ENCODE measurements around the gene ARMH1.

The ARMH1 gene

GRCh38 chr1:44642255-44642654, 32.3 kb upstream of the ARMH1 start:
- DNase-seq: no peak
- TF ChIP-seq CTCF (IDR thresholded peaks at IDR 0.05): no peak
- Histone ChIP-seq H3K27me3 (no peaks in the 10 kb centered on the region), H3K4me1 (peaks cover 0 to 27% (median 3%) of the 10 kb centered on the region in 4 donors), H3K4me3 (no peak overlapping the region), H3K36me3 (peaks cover 52 to 99% (median 97%) of the 10 kb centered on the region in 3 donors), H3K27ac (no peak overlapping the region), H3K9me3 (no peaks in the 10 kb centered on the region)
- intact Hi-C loops (cut with DNase I; ENCODE audit: low total_unique reads): no loop called here

GRCh38 chr1:44642925-44643324, 31.6 kb upstream of the ARMH1 start:
- H3K9me3 ChIP-seq: no peaks in the 10 kb centered on the region
- no peak overlapping the region for H3K4me3 ChIP-seq
- peaks cover 46 to 99% (median 97%) of the 10 kb centered on the region in 3 donors for H3K36me3 ChIP-seq
- H3K4me1 ChIP-seq: peaks cover 0 to 27% (median 3%) of the 10 kb centered on the region in 4 donors
- no peaks in the 10 kb centered on the region for H3K27me3 ChIP-seq
- DNase-seq: no peak
- intact Hi-C loops (cut with DNase I; ENCODE audit: low total_unique reads): no loop called here
- no peak overlapping the region for H3K27ac ChIP-seq
- no peak for TF ChIP-seq CTCF (IDR thresholded peaks at IDR 0.05)

GRCh38 chr1:44643721-44644334, 30.7 kb upstream of the ARMH1 start:
- TF ChIP-seq CTCF (IDR thresholded peaks at IDR 0.05): no peak
- peaks cover 0 to 27% (median 3%) of the 10 kb centered on the region in 4 donors for H3K4me1 ChIP-seq
- H3K9me3 ChIP-seq: no peaks in the 10 kb centered on the region
- intact Hi-C loops (cut with DNase I; ENCODE audit: low total_unique reads): no loop called here
- H3K36me3 ChIP-seq: peaks cover 40 to 99% (median 99%) of the 10 kb centered on the region in 3 donors
- H3K27ac ChIP-seq: peak overlapping the region in 1 of 2 donors; percentile 38
- no peak overlapping the region for H3K4me3 ChIP-seq
- DNase-seq: no peak
- no peaks in the 10 kb centered on the region for H3K27me3 ChIP-seq

GRCh38 chr1:44644806-44645205, 29.7 kb upstream of the ARMH1 start:
- H3K4me3 ChIP-seq: no peak overlapping the region
- peaks cover 0 to 27% (median 3%) of the 10 kb centered on the region in 4 donors for H3K4me1 ChIP-seq
- no peak for TF ChIP-seq CTCF (IDR thresholded peaks at IDR 0.05)
- no peak overlapping the region for H3K27ac ChIP-seq
- no peak for DNase-seq
- no peaks in the 10 kb centered on the region for H3K9me3 ChIP-seq
- H3K36me3 ChIP-seq: peaks cover 40 to 99% (median 99%) of the 10 kb centered on the region in 3 donors
- intact Hi-C loops (cut with DNase I; ENCODE audit: low total_unique reads): no loop called here
- no peaks in the 10 kb centered on the region for H3K27me3 ChIP-seq

- no peak overlapping the region for H3K4me3 ChIP-seq
- no peak for TF ChIP-seq CTCF (IDR thresholded peaks at IDR 0.05)
- H3K27me3 ChIP-seq: no peaks in the 10 kb centered on the region
- peaks cover 0 to 27% (median 3%) of the 10 kb centered on the region in 4 donors for H3K4me1 ChIP-seq
- H3K9me3 ChIP-seq: no peaks in the 10 kb centered on the region
- intact Hi-C loops (cut with DNase I; ENCODE audit: low total_unique reads): no loop called here
- H3K27ac ChIP-seq: peak overlapping the region in 1 of 2 donors; percentile 8
- DNase-seq: peak in 1 of 2 donors; percentile 28
- H3K36me3 ChIP-seq: peaks cover 49 to 99% (median 99%) of the 10 kb centered on the region in 3 donors
Observed at GRCh38 chr1:44645476-44646244, 28.9 kb upstream of the ARMH1 start.
